Keratinocyte (primary cell): Measurements from ENCODE around the gene KRTAP10-6.
"Not testable (repeated sequence)": the region's sequence is repeated elsewhere in the genome, so short reads cannot be mapped to it uniquely, and the experiment has no call there.

ENCODE experiments used
- CTCF ChIP-seq, 3 experiments: IDR thresholded peaks in 1 of 3; conservative IDR thresholded peaks in 1 of 3; optimal IDR thresholded peaks in 1 of 3; 2 replicates in 2 of 3; 3 replicates in 1 of 3; pipeline versions ENCODE3 to v1.5.1; 2011; ENCODE audit warnings: low read length in 3 of 3, mild to moderate bottlenecking in 3 of 3, moderate library complexity in 2 of 3, control low read depth in 1 of 3, inconsistent platforms in 1 of 3; ENCODE audit not compliant: insufficient read depth in 2 of 3; ENCODE audit errors: extremely low read depth in 1 of 3
- EZH2 ChIP-seq: IDR thresholded peaks from one replicate; pipeline ENCODE4 v1.6.1; 2012; ENCODE audit warnings: inconsistent platforms, mild to moderate bottlenecking, low read length, moderate library complexity

GRCh38 chr21:44637851-44638348, 45.6 kb upstream of the KRTAP10-6 start:
- not testable (repeated sequence) for TF ChIP-seq CTCF (optimal IDR thresholded peaks at IDR 0.05 in 1 of 3, IDR thresholded peaks at IDR 0.05 in 1 of 3, conservative IDR thresholded peaks at IDR 0.05 in 1 of 3; ENCODE audit: extremely low read depth in 1 of 3, insufficient read depth in 2 of 3, low read length in 3 of 3); EZH2
